HG02938 (cell line): ENCODE measurements around the gene USP51.
"Not testable (repeated sequence)": the region's sequence is repeated elsewhere in the genome, so short reads cannot be mapped to it uniquely, and the experiment has no call there.

Experiments used
- ATAC-seq: cut with Tn5 transposase; IDR thresholded peaks from one replicate; pipeline ENCODE4 v1.9.1; 2021; ENCODE audit warnings: mild to moderate bottlenecking, moderate library complexity; ENCODE audit not compliant: unreplicated experiment

USP51 gene

GRCh38 chrX:55465791-55466190, 23.9 kb downstream of the USP51 start:
- ATAC-seq: not testable (repeated sequence)

- not testable (repeated sequence) for ATAC-seq
Observed at GRCh38 chrX:55465108-55465507, 24.5 kb downstream of the USP51 start.

- not testable (repeated sequence) for ATAC-seq
Observed at GRCh38 chrX:55464050-55464449, 25.6 kb downstream of the USP51 start.

DNA sequence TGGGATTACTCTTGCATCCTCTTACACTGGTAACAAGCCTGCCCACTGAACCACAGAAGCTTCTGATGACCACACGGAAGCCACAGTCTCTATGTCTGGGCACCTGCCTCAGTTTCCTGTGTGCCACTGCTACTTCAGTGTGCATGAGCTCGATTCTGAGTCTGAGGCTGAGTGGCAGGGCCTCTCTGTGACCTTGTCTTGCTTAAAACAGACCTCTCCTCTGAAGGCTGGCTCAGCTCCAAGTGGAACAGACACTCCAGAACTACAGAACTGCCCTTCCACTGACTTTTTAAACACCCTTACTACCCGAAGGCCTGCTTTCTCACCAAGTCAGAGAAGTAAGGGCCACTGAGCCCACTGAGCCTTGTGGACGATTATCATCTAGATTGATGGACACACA, 29.7 kb downstream of the USP51 start:
- ATAC-seq: not testable (repeated sequence)

DNA sequence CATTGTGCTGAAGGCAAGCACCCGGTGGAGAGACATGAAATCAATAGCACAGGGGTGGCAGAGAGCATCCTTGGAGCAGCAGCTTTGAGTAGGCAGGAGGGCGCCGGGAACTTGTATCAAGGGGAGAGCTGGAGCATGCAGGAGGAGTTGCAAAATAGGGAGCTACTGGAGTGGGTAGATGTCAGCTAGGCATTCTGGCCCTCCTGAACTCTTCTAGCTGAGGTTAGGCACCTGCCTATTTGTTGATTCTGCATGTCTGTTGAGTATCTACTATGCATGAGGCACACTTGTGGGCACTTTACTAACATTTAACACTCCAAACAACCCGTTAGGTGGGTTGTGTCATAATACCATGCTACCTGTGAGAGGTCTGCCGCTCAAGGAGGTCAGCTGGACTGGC, 30.2 kb downstream of the USP51 start:
- ATAC-seq: not testable (repeated sequence)

DNA sequence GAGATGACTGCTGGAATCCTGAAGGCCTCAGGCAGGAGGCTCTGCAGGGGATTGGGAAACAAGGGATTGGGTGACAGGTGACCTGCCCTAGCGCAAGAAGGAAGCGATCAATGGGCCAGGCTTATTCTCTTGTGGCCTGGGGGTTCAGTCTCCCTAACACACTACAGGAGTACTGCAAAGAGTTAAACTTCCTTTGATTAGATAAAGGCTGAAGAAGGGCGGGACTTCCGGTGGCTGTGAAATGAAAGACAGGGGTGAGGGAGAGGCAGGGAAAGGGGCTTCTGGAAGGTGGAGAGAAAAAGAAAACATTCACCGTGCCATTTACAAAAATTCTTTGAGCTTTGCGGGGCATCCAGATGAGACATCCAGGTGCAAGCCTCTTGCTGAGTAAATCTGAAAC, 33.9 kb downstream of the USP51 start:
- not testable (repeated sequence) for ATAC-seq

GRCh38 chrX:55452833-55453124, 36.9 kb downstream of the USP51 start:
- peak; percentile 23 for ATAC-seq

DNA sequence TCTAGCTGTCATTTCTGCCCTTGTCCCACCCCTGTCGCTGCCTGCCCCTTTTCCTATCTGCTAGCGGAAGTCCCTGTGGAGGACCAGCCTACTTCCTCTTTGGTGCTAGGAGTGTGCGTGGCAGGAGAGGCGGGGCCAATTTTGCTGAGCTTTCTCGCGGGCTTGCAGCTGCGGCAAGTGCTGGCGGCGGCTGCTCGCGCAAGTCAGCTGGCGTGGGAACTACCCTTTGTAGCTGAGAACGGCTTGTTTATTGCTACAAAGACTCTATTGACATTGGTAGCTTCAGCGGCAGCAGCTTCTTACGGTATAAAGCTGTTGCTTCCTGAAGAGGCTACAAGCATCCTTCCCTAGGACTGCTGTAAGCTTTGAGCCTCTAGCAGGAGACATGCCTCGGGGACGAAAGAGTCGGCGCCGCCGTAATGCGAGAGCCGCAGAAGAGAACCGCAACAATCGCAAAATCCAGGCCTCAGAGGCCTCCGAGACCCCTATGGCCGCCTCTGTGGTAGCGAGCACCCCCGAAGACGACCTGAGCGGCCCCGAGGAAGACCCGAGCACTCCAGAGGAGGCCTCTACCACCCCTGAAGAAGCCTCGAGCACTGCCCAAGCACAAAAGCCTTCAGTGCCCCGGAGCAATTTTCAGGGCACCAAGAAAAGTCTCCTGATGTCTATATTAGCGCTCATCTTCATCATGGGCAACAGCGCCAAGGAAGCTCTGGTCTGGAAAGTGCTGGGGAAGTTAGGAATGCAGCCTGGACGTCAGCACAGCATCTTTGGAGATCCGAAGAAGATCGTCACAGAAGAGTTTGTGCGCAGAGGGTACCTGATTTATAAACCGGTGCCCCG, 37.4 kb downstream of the USP51 start, which contains the start of gene MAGEH1:
MAGEH1 (plus strand) TSS at position 138 of the 843 bp plus-strand sequence; CDS start at position 386, 248 bp downstream.
- peak; percentile 94 for ATAC-seq

DNA sequence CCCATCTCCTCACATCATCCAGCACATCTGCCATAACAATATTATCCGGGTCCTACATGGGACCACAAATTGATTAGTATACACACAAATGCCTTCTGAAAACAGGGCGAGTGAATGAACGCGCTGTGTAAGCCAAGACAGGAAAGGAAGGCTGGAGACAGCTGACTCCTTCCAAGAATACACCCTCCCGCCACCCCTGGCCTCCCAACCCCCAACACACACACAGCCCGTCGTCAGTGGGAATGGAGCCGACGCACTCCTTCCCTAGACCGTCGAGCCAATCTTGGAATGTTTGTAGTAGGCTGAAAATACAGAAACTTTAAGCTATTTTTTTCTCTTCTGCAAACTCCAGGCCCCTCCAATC, 38.0 kb downstream of the USP51 start:
- peak; percentile 28 for ATAC-seq

DNA sequence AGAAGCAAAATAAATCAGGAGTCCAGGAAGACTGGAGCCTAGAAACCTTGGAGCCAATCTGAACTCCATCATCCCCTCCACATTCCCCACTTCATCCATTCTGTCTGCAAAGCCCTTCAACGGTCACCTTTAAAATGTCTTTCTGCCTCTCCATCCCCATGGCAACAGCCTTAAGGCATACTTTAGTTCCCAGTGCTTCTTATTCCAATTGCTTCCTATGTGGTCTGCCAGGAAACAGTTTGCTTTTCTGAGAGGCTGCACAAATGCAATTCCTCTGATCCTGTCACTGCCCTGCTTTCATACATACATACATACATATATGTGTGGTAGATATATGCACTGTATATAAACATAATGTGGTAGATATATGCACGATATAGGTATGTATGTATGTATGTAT, 38.5 kb downstream of the USP51 start:
- ATAC-seq: no peak

GRCh38 chrX:55450259-55450658, 39.4 kb downstream of the USP51 start:
- no peak for ATAC-seq

GRCh38 chrX:55443468-55443867, 46.2 kb downstream of the USP51 start:
- ATAC-seq: not testable (repeated sequence)
